DMS79 (cell line): ENCODE data around the gene PMS1.
"Not testable (repeated sequence)": the region's sequence is repeated elsewhere in the genome, so short reads cannot be mapped to it uniquely, and the experiment has no call there.

ENCODE experiments used
- DNase-seq: peaks from one replicate; lab custom pipeline; 2025; lab: John Stamatoyannopoulos, UW

Gene PMS1

GRCh38 chr2:189865826-189866225 is 81.6 kb downstream of the PMS1 start:
- no peak for DNase-seq

GRCh38 chr2:189866296-189866695 is 82.0 kb downstream of the PMS1 start:
- no peak for DNase-seq

- DNase-seq, result no peak
Measured at GRCh38 chr2:189868896-189869295, 84.6 kb downstream of the PMS1 start.

GRCh38 chr2:189870381-189871085 is 86.3 kb downstream of the PMS1 start:
- no peak for DNase-seq

- no peak for DNase-seq
Measured at GRCh38 chr2:189873696-189874095, 89.4 kb downstream of the PMS1 start.

GRCh38 chr2:189874586-189875320 is 90.5 kb downstream of the PMS1 start:
- DNase-seq, result no peak

GRCh38 chr2:189876271-189876670 is 92.0 kb downstream of the PMS1 start:
- DNase-seq, result no peak

GRCh38 chr2:189879716-189880081 is 95.4 kb downstream of the PMS1 start:
- DNase-seq, result no peak

GRCh38 chr2:189880429-189880828 is 96.2 kb downstream of the PMS1 start:
- no peak for DNase-seq

GRCh38 chr2:189880832-189881492 is 96.7 kb downstream of the PMS1 start:
- DNase-seq, result no peak

GRCh38 chr2:189885368-189885767 is 101.1 kb downstream of the PMS1 start:
- no peak for DNase-seq

- DNase-seq, result not testable (repeated sequence)
Measured at GRCh38 chr2:189892546-189893294, 108.5 kb downstream of the PMS1 start.

GRCh38 chr2:189896809-189897208 is 112.6 kb downstream of the PMS1 start:
- DNase-seq, result no peak

GRCh38 chr2:189899101-189899500 is 114.9 kb downstream of the PMS1 start:
- no peak for DNase-seq

GRCh38 chr2:189900726-189901125 is 116.5 kb downstream of the PMS1 start:
- no peak for DNase-seq

GRCh38 chr2:189901664-189902063 is 117.4 kb downstream of the PMS1 start:
- DNase-seq, result no peak

- no peak for DNase-seq
Measured at GRCh38 chr2:189913821-189914220, 129.6 kb downstream of the PMS1 start.

GRCh38 chr2:189916651-189917050 is 132.4 kb downstream of the PMS1 start:
- no peak for DNase-seq
